NCI-H1417 treated with DMSO at 0.1 percent for 48 hours (cell line): ENCODE data around the gene LGMN.

Experiments used
- DNase-seq: peaks from one replicate; lab custom pipeline; 2025; lab: John Stamatoyannopoulos, UW

Gene LGMN

GRCh38 chr14:92675976-92676375 lies 72.5 kb downstream of the LGMN start:
- DNase-seq: no peak

- DNase-seq: no peak
These were observed 73.0 kb downstream of the LGMN start for GRCh38 chr14:92675421-92675820.

GRCh38 chr14:92673601-92674150 lies 74.8 kb downstream of the LGMN start:
- no peak for DNase-seq

- DNase-seq: no peak
These were observed 77.6 kb downstream of the LGMN start for GRCh38 chr14:92670643-92671366.

GRCh38 chr14:92670160-92670559 lies 78.3 kb downstream of the LGMN start:
- no peak for DNase-seq

GRCh38 chr14:92668276-92668973 lies 80.0 kb downstream of the LGMN start:
- DNase-seq: no peak

GRCh38 chr14:92666251-92666650 lies 82.2 kb downstream of the LGMN start:
- DNase-seq: no peak

- DNase-seq: no peak
These were observed 82.7 kb downstream of the LGMN start for GRCh38 chr14:92665661-92666110.

GRCh38 chr14:92663049-92663448 lies 85.4 kb downstream of the LGMN start:
- DNase-seq: no peak

- no peak for DNase-seq
These were observed 87.9 kb downstream of the LGMN start for GRCh38 chr14:92660571-92660970.

- DNase-seq: no peak
These were observed 88.5 kb downstream of the LGMN start for GRCh38 chr14:92659765-92660561.

GRCh38 chr14:92658684-92659083 lies 89.7 kb downstream of the LGMN start:
- no peak for DNase-seq

- DNase-seq: no peak
These were observed 90.3 kb downstream of the LGMN start for GRCh38 chr14:92658160-92658559.

GRCh38 chr14:92657457-92658142 lies 90.8 kb downstream of the LGMN start:
- no peak for DNase-seq

- DNase-seq: no peak
These were observed 91.9 kb downstream of the LGMN start for GRCh38 chr14:92656306-92657081.

- no peak for DNase-seq
These were observed 92.8 kb downstream of the LGMN start for GRCh38 chr14:92655419-92656201.

GRCh38 chr14:92654239-92654901 lies 94.1 kb downstream of the LGMN start:
- DNase-seq: no peak
